Skin epidermis (tissue), 12 donors: ENCODE data around the gene MDC1.
A peak's percentile ranks its signal among the peaks of the same experiment; 100 is the strongest.
"Not testable (repeated sequence)": the region's sequence is repeated elsewhere in the genome, so short reads cannot be mapped to it uniquely, and the experiment has no call there.

Experiments used
- H3K27ac ChIP-seq, 21 experiments: fragments of 200-600 bp; sonication (generic) in 11 of 21; one replicate each; pipeline ENCODE4 v1.5.0; 2020; ENCODE audit warnings: mild to moderate bottlenecking in 3 of 21, inconsistent platforms in 2 of 21, moderate library complexity in 2 of 21
- H3K4me3 ChIP-seq, 7 experiments: fragments of 200-600 bp; sonication (generic) in 2 of 7; one replicate each; pipeline ENCODE4 v1.5.0; 2020; ENCODE audit warnings: inconsistent platforms in 2 of 7, mild to moderate bottlenecking in 2 of 7, moderate library complexity in 1 of 7

Gene MDC1

GRCh38 chr6:30685157-30686008 lies 31.7 kb downstream of the MDC1 start:
- peak overlapping the region; percentile 81 to 100 (median 98) for H3K27ac ChIP-seq

GRCh38 chr6:30684386-30685156 lies 32.5 kb downstream of the MDC1 start:
- Histone ChIP-seq H3K4me3 (peak overlapping the region; percentile 51 to 86 (median 74)), H3K27ac (peak overlapping the region; percentile 81 to 100 (median 98))

More at GRCh38 chr6:30685157-30686008, 31.7 kb downstream of the MDC1 start:
- peak overlapping the region; percentile 51 to 86 (median 74) for H3K4me3 ChIP-seq

- Histone ChIP-seq H3K27ac (peak overlapping the region; percentile 81 to 100 (median 98)), H3K4me3 (peak overlapping the region; percentile 51 to 86 (median 74))
Measured at GRCh38 chr6:30683980-30684338, 33.1 kb downstream of the MDC1 start.

GRCh38 chr6:30683183-30683979 lies 33.7 kb downstream of the MDC1 start:
- H3K4me3 ChIP-seq: peak overlapping the region; percentile 51 to 86 (median 74)

GRCh38 chr6:30682143-30683117 lies 34.7 kb downstream of the MDC1 start:
- Histone ChIP-seq H3K4me3 (peak overlapping the region; percentile 51 to 86 (median 74)), H3K27ac (peak overlapping the region; percentile 44 to 100 (median 98))

More at GRCh38 chr6:30683183-30683979, 33.7 kb downstream of the MDC1 start:
- peak overlapping the region; percentile 44 to 100 (median 98) for H3K27ac ChIP-seq

- Histone ChIP-seq H3K27ac (peak overlapping the region in 20 of 21 experiments; percentile 94 to 100 (median 98)), H3K4me3 (peak overlapping the region; percentile 51 to 86 (median 74))
Measured at GRCh38 chr6:30681766-30682142, 35.3 kb downstream of the MDC1 start.

GRCh38 chr6:30679765-30680535 lies 37.1 kb downstream of the MDC1 start:
- Histone ChIP-seq H3K27ac (peak overlapping the region in 17 of 21 experiments; percentile 2 to 100 (median 98)), H3K4me3 (peak overlapping the region in 5 of 7 experiments; percentile 12 to 86 (median 73))

GRCh38 chr6:30678964-30679726 lies 37.9 kb downstream of the MDC1 start:
- peak overlapping the region in 17 of 21 experiments; percentile 2 to 100 (median 98) for H3K27ac ChIP-seq
- peak overlapping the region in 5 of 7 experiments; percentile 12 to 86 (median 72) for H3K4me3 ChIP-seq

- Histone ChIP-seq H3K27ac (no peak overlapping the region), H3K4me3 (no peak overlapping the region)
Measured at GRCh38 chr6:30676660-30677285, 40.3 kb downstream of the MDC1 start.

GRCh38 chr6:30672445-30673253 lies 44.4 kb downstream of the MDC1 start, which contains the start of gene DHX16:
DHX16 (minus strand) TSS chr6:30673006; CDS start chr6:30672841, 165 bp downstream.
- peak within 1 kb of the TSS; percentile 74 to 99 (median 93) for H3K4me3 ChIP-seq
- peak within 1 kb of the TSS; percentile 35 to 90 (median 81) for H3K27ac ChIP-seq

- no peak overlapping the region for H3K4me3 ChIP-seq
- H3K27ac ChIP-seq: no peak overlapping the region
Measured at GRCh38 chr6:30670760-30671527, 46.1 kb downstream of the MDC1 start.

GRCh38 chr6:30666300-30666699 lies 50.8 kb downstream of the MDC1 start:
- not testable (repeated sequence) for H3K4me3 ChIP-seq, H3K27ac ChIP-seq

- no peak overlapping the region for H3K27ac ChIP-seq
- H3K4me3 ChIP-seq: no peak overlapping the region
Measured at GRCh38 chr6:30664994-30665767, 51.9 kb downstream of the MDC1 start.

GRCh38 chr6:30657922-30658321 lies 59.2 kb downstream of the MDC1 start:
- not testable (repeated sequence) for H3K4me3 ChIP-seq, H3K27ac ChIP-seq
